Measurements from ENCODE around the gene OSBP2. TPM values are rescaled to one million over a fixed set of nuclear protein-coding genes. Genes with fewer than 3 reads are reported as not detected.

OSBP2 gene
- total RNA-seq, 1 donor from 2014 or later, result 22.2 TPM

DNA sequence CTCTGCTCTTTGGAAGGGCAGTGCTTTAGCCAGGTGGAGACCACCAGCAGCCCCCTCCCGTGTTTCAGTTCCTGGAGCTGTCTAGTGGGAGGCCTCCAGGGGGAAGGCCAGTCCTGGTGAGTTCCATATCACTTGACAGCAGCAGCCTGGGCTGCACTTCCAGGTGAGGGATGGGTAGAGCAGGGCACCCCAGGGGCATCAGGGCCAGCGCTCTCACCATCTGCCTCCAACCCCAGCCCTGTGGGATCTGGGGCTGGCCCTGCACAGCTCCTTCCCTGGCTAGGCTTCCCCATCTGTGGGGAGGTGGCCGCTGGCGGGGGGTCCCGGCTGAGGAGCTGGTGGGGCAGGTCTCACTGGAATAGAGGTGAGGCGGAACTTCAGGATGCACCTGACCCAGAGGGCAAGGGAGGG, 213.4 kb downstream of the OSBP2 start:
- TF ChIP-seq, protein P1, sequence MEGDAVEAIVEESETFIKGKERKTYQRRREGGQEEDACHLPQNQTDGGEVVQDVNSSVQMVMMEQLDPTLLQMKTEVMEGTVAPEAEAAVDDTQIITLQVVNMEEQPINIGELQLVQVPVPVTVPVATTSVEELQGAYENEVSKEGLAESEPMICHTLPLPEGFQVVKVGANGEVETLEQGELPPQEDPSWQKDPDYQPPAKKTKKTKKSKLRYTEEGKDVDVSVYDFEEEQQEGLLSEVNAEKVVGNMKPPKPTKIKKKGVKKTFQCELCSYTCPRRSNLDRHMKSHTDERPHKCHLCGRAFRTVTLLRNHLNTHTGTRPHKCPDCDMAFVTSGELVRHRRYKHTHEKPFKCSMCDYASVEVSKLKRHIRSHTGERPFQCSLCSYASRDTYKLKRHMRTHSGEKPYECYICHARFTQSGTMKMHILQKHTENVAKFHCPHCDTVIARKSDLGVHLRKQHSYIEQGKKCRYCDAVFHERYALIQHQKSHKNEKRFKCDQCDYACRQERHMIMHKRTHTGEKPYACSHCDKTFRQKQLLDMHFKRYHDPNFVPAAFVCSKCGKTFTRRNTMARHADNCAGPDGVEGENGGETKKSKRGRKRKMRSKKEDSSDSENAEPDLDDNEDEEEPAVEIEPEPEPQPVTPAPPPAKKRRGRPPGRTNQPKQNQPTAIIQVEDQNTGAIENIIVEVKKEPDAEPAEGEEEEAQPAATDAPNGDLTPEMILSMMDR (IDR thresholded peaks at IDR 0.05; ENCODE audit: borderline replicate concordance), result no peak
- Histone ChIP-seq H3K4me1 (no peaks in the 10 kb centered on the region), H3K9me3 (replicated peaks) (no peaks in the 10 kb centered on the region), H3K4me3 (no peak overlapping the region), H3K27ac (replicated peaks) (no peak overlapping the region), H3K36me3 (peaks cover 13% of the 10 kb centered on the region), H3K27me3 (ENCODE audit: low read depth) (no peaks in the 10 kb centered on the region)
- no peak for DNase-seq
- intact Hi-C loops (cut with micrococcal nuclease), result no loop called here

DNA sequence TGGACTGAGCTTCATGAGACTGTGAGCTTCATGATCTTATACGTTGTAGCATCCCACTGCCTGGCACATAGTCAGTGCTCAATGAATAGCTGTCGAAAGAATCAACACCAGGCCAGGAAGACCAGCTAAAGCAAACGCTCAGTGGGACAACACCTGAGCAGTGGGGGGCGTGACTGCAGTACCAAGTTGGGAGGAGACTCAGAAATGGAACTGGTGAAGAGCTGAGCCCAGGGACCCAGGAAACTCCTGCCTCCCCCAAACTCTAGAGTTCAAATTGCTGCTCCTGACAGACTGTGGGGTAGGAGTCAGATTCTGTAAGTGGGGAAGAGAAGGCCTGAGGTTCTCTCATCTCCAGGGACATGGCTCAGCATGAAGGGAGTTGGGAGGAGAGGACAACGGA, 214.6 kb downstream of the OSBP2 start:
- TF ChIP-seq, protein P1 (IDR thresholded peaks at IDR 0.05; ENCODE audit: borderline replicate concordance), result no peak
- Histone ChIP-seq H3K9me3 (replicated peaks) (no peaks in the 10 kb centered on the region), H3K36me3 (peaks cover 10% of the 10 kb centered on the region), H3K4me1 (no peaks in the 10 kb centered on the region), H3K27ac (replicated peaks) (no peak overlapping the region), H3K4me3 (no peak overlapping the region), H3K27me3 (ENCODE audit: low read depth) (no peaks in the 10 kb centered on the region)
- no peak for DNase-seq
- intact Hi-C loops (cut with micrococcal nuclease), result no loop called here

DNA sequence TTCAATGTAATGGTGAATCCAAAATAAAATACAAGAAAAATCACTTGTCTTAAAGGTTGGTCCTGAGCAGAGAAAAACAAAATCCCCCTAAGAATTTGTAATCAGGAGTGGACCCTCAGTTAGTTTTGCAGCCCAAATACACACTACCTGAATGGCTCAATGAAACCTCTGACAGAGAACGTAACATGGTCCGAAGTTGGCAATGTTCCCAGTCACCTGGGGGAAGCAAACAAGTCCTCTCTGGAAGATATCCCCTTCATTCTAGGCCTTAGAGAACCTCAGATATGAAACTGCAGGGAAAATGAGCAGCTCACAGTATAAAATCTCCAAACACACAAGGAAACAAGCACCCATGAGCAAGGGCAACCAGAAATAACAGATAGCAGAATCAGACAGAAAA, 215.7 kb downstream of the OSBP2 start:
- intact Hi-C loops (cut with micrococcal nuclease), result no loop called here
- TF ChIP-seq, protein P1 (IDR thresholded peaks at IDR 0.05; ENCODE audit: borderline replicate concordance), result no peak
- Histone ChIP-seq H3K4me3 (no peak overlapping the region), H3K4me1 (no peaks in the 10 kb centered on the region), H3K36me3 (peaks cover 12% of the 10 kb centered on the region), H3K27ac (replicated peaks) (no peak overlapping the region), H3K27me3 (ENCODE audit: low read depth) (no peaks in the 10 kb centered on the region), H3K9me3 (replicated peaks) (peaks cover 7% of the 10 kb centered on the region)
- no peak for DNase-seq

DNA sequence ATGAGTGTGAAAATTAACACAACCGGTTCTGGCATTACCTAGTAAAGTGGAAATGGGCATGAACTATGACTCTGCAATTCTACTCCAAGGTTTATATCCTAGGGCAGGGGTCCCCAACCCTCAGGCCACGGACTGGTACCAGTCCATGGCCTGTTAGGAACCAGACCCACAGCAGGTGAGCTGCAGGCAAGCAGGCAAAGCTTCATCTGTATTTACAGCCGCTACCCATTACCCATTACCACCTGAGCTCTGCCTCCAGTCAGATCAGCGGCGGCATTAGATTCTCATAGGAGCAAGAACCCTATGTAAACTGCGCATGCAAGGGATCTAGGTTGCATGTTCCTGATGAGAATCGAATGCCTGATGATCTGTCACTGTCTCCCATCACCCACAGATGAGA, 224.1 kb downstream of the OSBP2 start:
- Histone ChIP-seq H3K4me3 (no peak overlapping the region), H3K9me3 (replicated peaks) (peaks cover 19% of the 10 kb centered on the region), H3K4me1 (peaks cover 12% of the 10 kb centered on the region), H3K36me3 (peaks cover 5% of the 10 kb centered on the region), H3K27me3 (ENCODE audit: low read depth) (no peaks in the 10 kb centered on the region), H3K27ac (replicated peaks) (no peak overlapping the region)
- DNase-seq, result no peak
- intact Hi-C loops (cut with micrococcal nuclease), result loop anchor here (5.0 kb wide), 1 partner anchor 156 kb away; no protein-coding TSS in a partner anchor
- TF ChIP-seq, protein P1 (IDR thresholded peaks at IDR 0.05; ENCODE audit: borderline replicate concordance), result no peak

DNA sequence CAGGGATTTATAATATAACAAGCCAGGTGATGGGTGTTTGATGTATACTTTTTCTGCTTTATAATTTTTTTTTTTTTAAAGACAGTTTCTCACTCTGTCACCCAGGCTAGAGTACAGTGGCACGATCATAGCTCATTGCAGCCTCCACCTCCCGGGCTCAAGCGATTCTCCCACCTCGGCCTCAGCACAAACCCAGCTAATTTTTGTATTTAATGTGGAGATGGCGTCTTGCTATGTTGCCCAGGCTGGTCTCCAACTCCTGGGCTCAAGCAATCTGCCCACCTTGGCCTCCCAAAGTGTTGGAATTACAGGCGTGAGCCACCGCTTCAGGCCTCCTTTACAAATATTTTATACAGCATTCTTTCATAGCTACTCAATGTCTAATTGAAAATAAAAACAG, 225.3 kb downstream of the OSBP2 start:
- H3K27me3 ChIP-seq (ENCODE audit: low read depth), result no peaks in the 10 kb centered on the region
- peaks cover 5% of the 10 kb centered on the region for H3K36me3 ChIP-seq
- intact Hi-C loops (cut with micrococcal nuclease), result loop anchor here (5.0 kb wide), 1 partner anchor 158 kb away; no protein-coding TSS in a partner anchor
- peaks cover 15% of the 10 kb centered on the region for H3K9me3 ChIP-seq (replicated peaks)
- H3K27ac ChIP-seq (replicated peaks), result no peak overlapping the region
- DNase-seq, result no peak
- H3K4me1 ChIP-seq, result peaks cover 12% of the 10 kb centered on the region
- TF ChIP-seq, protein P1 (IDR thresholded peaks at IDR 0.05; ENCODE audit: borderline replicate concordance), result no peak
- H3K4me3 ChIP-seq, result no peak overlapping the region

Measured in left ventricle myocardium inferior (tissue), 1 donor.